Neuronal stem cell (in vitro differentiated cells): Measurements from ENCODE around the gene RTF2.
A peak's percentile ranks its signal among the peaks of the same experiment; 100 is the strongest.

Source experiments
- DNase-seq: peaks from one replicate; pipeline ENCODE4 v3.0.0-alpha.2; 2013; ENCODE audit warnings: low spot score
- H2AFZ ChIP-seq: one replicate; pipeline ENCODE4 v1.6.1; 2013; ENCODE audit warnings: mild to moderate bottlenecking, low read length, inconsistent platforms
- H2AK5ac ChIP-seq: 2 replicates; pipeline ENCODE4 v1.6.1; 2013; ENCODE audit warnings: low read depth, mild to moderate bottlenecking, inconsistent platforms, low read length, moderate library complexity, mixed read lengths
- H2BK120ac ChIP-seq: 2 replicates; pipeline ENCODE4 v1.6.1; 2013; ENCODE audit warnings: low read depth, mild to moderate bottlenecking, inconsistent platforms, low read length, moderate library complexity, mixed read lengths
- H2BK12ac ChIP-seq: one replicate; pipeline ENCODE4 v1.6.1; 2013; ENCODE audit warnings: low read length, inconsistent platforms
- H2BK15ac ChIP-seq: 2 replicates; pipeline ENCODE4 v1.6.1; 2013; ENCODE audit warnings: mild to moderate bottlenecking, low read length, inconsistent platforms, mixed read lengths
- H2BK5ac ChIP-seq: one replicate; pipeline ENCODE4 v1.6.1; 2013; ENCODE audit warnings: inconsistent platforms, mild to moderate bottlenecking, low read length, moderate library complexity
- H3K14ac ChIP-seq: one replicate; pipeline ENCODE4 v1.6.1; 2013; ENCODE audit warnings: low read length, inconsistent platforms
- H3K18ac ChIP-seq: 2 replicates; pipeline ENCODE4 v1.6.1; 2013; ENCODE audit warnings: low read length, inconsistent platforms
- H3K23ac ChIP-seq: 2 replicates; pipeline ENCODE4 v1.6.1; 2013; ENCODE audit warnings: low read depth, mild to moderate bottlenecking, mixed read lengths, low read length, inconsistent platforms; ENCODE audit not compliant: poor library complexity
- H3K27ac ChIP-seq: replicated peaks from 3 replicates; pipeline ENCODE4 v1.5.1; 2013; ENCODE audit warnings: low read length, inconsistent platforms
- H3K27me3 ChIP-seq, 3 experiments: 2 replicates each; pipeline ENCODE4 v1.6.1; 2013; ENCODE audit warnings: low read length in 3 of 3, mild to moderate bottlenecking in 2 of 3, inconsistent platforms in 1 of 3, low read depth in 1 of 3, mixed read lengths in 1 of 3, moderate library complexity in 1 of 3; ENCODE audit not compliant: control insufficient read depth in 3 of 3, insufficient read depth in 3 of 3
- H3K36me3 ChIP-seq, 2 donors: replicated peaks in 1 of 2; 2 replicates each; pipeline ENCODE4 v1.6.1; 2013; ENCODE audit warnings: low read length in 2 of 2; ENCODE audit not compliant: control insufficient read depth in 2 of 2, insufficient read depth in 2 of 2
- H3K4ac ChIP-seq: 2 replicates; pipeline ENCODE4 v1.6.1; 2013; ENCODE audit warnings: inconsistent platforms, mild to moderate bottlenecking, low read length, moderate library complexity
- H3K4me1 ChIP-seq, 2 donors: 1 replicate in 1 of 2; 2 replicates in 1 of 2; pipeline ENCODE4 v1.6.1; 2013; ENCODE audit warnings: low read length in 2 of 2, low read depth in 1 of 2; ENCODE audit not compliant: control insufficient read depth in 2 of 2, insufficient read depth in 1 of 2
- H3K4me2 ChIP-seq: one replicate; pipeline ENCODE4 v1.6.1; 2013; ENCODE audit warnings: mild to moderate bottlenecking, low read length, inconsistent platforms; ENCODE audit not compliant: insufficient read depth, poor library complexity, severe bottlenecking
- H3K4me3 ChIP-seq, 2 donors: 2 replicates each; pipeline ENCODE4 v1.5.1; 2013; ENCODE audit warnings: low read length in 2 of 2, mild to moderate bottlenecking in 2 of 2, inconsistent platforms in 1 of 2, moderate library complexity in 1 of 2
- H3K79me1 ChIP-seq: one replicate; pipeline ENCODE4 v1.6.1; 2013; ENCODE audit warnings: low read depth, mild to moderate bottlenecking, inconsistent platforms, low read length, moderate library complexity
- H3K9ac ChIP-seq: one replicate; pipeline ENCODE4 v1.6.1; 2013; ENCODE audit warnings: mild to moderate bottlenecking, low read depth, low read length, inconsistent platforms; ENCODE audit not compliant: poor library complexity
- H3K9me3 ChIP-seq, 2 donors: replicated peaks in 1 of 2; 2 replicates each; pipeline versions ENCODE3 to v1.6.1; 2013; ENCODE audit warnings: low read length in 2 of 2, mild to moderate bottlenecking in 2 of 2, inconsistent platforms in 1 of 2, low read depth in 1 of 2, mixed read lengths in 1 of 2, moderate library complexity in 1 of 2; ENCODE audit not compliant: control insufficient read depth in 2 of 2, insufficient read depth in 1 of 2
- H4K8ac ChIP-seq: one replicate; pipeline ENCODE4 v1.6.1; 2013; ENCODE audit warnings: low read depth, mild to moderate bottlenecking, inconsistent platforms, low read length, moderate library complexity
- H4K91ac ChIP-seq: one replicate; pipeline ENCODE4 v1.6.1; 2013; ENCODE audit warnings: low read length, low read depth, mild to moderate bottlenecking, inconsistent platforms; ENCODE audit not compliant: poor library complexity
- whole genome bisulfite sequencing, 2 donors: extraction: QIAGEN DNeasy Blood & Tissue Kit; methylation state at CpG; one replicate each; pipeline ENCODE4 v1.1.7; 2013; ENCODE audit warnings: missing lambda C conversion rate in 2 of 2, mixed read lengths in 1 of 2; ENCODE audit not compliant: insufficient read length in 2 of 2, insufficient replicate concordance in 1 of 2; ENCODE audit errors: extremely low coverage in 2 of 2; 5-methylcytosine and 5-hydroxymethylcytosine counted together

The RTF2 gene

GRCh38 chr20:56433880-56434255 is 34.6 kb upstream of the RTF2 start:
- Histone ChIP-seq H3K4me1 (no peaks in the 10 kb centered on the region), H3K27ac (no peak overlapping the region), H2AK5ac (no peak overlapping the region), H3K9me3 (no peaks in the 10 kb centered on the region), H3K79me1 (no peaks in the 10 kb centered on the region), H4K91ac (no peak overlapping the region), H3K36me3 (no peaks in the 10 kb centered on the region), H2BK120ac (no peak overlapping the region), H3K4me2 (no peak overlapping the region), H3K9ac (no peak overlapping the region), H3K4me3 (no peak overlapping the region), H3K23ac (no peak overlapping the region), H2AFZ (peak overlapping the region; percentile 75), H3K27me3 (no peaks in the 10 kb centered on the region), H2BK12ac (no peak overlapping the region), H3K4ac (no peak overlapping the region), H4K8ac (no peak overlapping the region), H3K14ac (no peak overlapping the region), H2BK5ac (no peak overlapping the region), H3K18ac (no peak overlapping the region), H2BK15ac (no peak overlapping the region)
- WGBS, 2 donors: no CpG with 5 or more reads among the region's 6 CpGs
- DNase-seq: no peak

GRCh38 chr20:56437196-56437960 is 31.0 kb upstream of the RTF2 start:
- H3K4me2 ChIP-seq: no peak overlapping the region
- H3K4ac ChIP-seq: no peak overlapping the region
- H4K8ac ChIP-seq: no peak overlapping the region
- H2AK5ac ChIP-seq: no peak overlapping the region
- H2BK15ac ChIP-seq: no peak overlapping the region
- H2BK5ac ChIP-seq: no peak overlapping the region
- no peak overlapping the region for H3K18ac ChIP-seq
- H4K91ac ChIP-seq: no peak overlapping the region
- no peaks in the 10 kb centered on the region for H3K79me1 ChIP-seq
- H3K23ac ChIP-seq: no peak overlapping the region
- H2BK12ac ChIP-seq: no peak overlapping the region
- no peaks in the 10 kb centered on the region for H3K27me3 ChIP-seq
- H3K36me3 ChIP-seq: no peaks in the 10 kb centered on the region
- peak overlapping the region; percentile 71 for H3K14ac ChIP-seq
- no peak overlapping the region for H3K4me3 ChIP-seq
- peak overlapping the region; percentile 44 for H3K9ac ChIP-seq
- WGBS, 2 donors: no CpG with 5 or more reads among the region's 20 CpGs
- no peak overlapping the region for H2AFZ ChIP-seq
- H3K27ac ChIP-seq: no peak overlapping the region
- H3K4me1 ChIP-seq: no peaks in the 10 kb centered on the region
- no peak overlapping the region for H2BK120ac ChIP-seq
- H3K9me3 ChIP-seq: no peaks in the 10 kb centered on the region
- DNase-seq: no peak

GRCh38 chr20:56438284-56438683 is 30.1 kb upstream of the RTF2 start:
- DNase-seq: no peak
- H3K4me1 ChIP-seq: no peaks in the 10 kb centered on the region
- no peak overlapping the region for H3K23ac ChIP-seq
- H3K4ac ChIP-seq: no peak overlapping the region
- H3K9ac ChIP-seq: no peak overlapping the region
- no peaks in the 10 kb centered on the region for H3K9me3 ChIP-seq
- H3K18ac ChIP-seq: no peak overlapping the region
- no peak overlapping the region for H2AK5ac ChIP-seq
- no peaks in the 10 kb centered on the region for H3K27me3 ChIP-seq
- H2BK15ac ChIP-seq: no peak overlapping the region
- H3K36me3 ChIP-seq: no peaks in the 10 kb centered on the region
- no peaks in the 10 kb centered on the region for H3K79me1 ChIP-seq
- H2AFZ ChIP-seq: no peak overlapping the region
- no peak overlapping the region for H2BK5ac ChIP-seq
- H2BK120ac ChIP-seq: no peak overlapping the region
- no peak overlapping the region for H2BK12ac ChIP-seq
- no peak overlapping the region for H4K91ac ChIP-seq
- WGBS, 2 donors: no CpG with 5 or more reads among the region's 4 CpGs
- H3K4me2 ChIP-seq: no peak overlapping the region
- H3K14ac ChIP-seq: no peak overlapping the region
- H4K8ac ChIP-seq: no peak overlapping the region
- H3K27ac ChIP-seq: no peak overlapping the region
- H3K4me3 ChIP-seq: no peak overlapping the region

- H3K27me3 ChIP-seq: no peaks in the 10 kb centered on the region
- H3K14ac ChIP-seq: no peak overlapping the region
- H2BK12ac ChIP-seq: no peak overlapping the region
- H2AFZ ChIP-seq: peak overlapping the region; percentile 45
- H2BK120ac ChIP-seq: no peak overlapping the region
- no peak overlapping the region for H4K91ac ChIP-seq
- no peak overlapping the region for H2BK5ac ChIP-seq
- H3K36me3 ChIP-seq: no peaks in the 10 kb centered on the region
- H3K9me3 ChIP-seq: no peaks in the 10 kb centered on the region
- H3K4me3 ChIP-seq: no peak overlapping the region
- no peak overlapping the region for H3K4ac ChIP-seq
- H3K9ac ChIP-seq: no peak overlapping the region
- no peak overlapping the region for H3K4me2 ChIP-seq
- H3K79me1 ChIP-seq: no peaks in the 10 kb centered on the region
- no peak overlapping the region for H3K27ac ChIP-seq
- no peak overlapping the region for H3K18ac ChIP-seq
- DNase-seq: no peak
- H2BK15ac ChIP-seq: no peak overlapping the region
- no peak overlapping the region for H3K23ac ChIP-seq
- H2AK5ac ChIP-seq: no peak overlapping the region
- no CpG with 5 or more reads among the region's 5 CpGs for WGBS, 2 donors
- H4K8ac ChIP-seq: no peak overlapping the region
- peaks cover 0 to 4% of the 10 kb centered on the region in 2 donors for H3K4me1 ChIP-seq
Observed at GRCh38 chr20:56439771-56440291, 28.6 kb upstream of the RTF2 start.
